ENCODE data around the gene STOX2.

DNA sequence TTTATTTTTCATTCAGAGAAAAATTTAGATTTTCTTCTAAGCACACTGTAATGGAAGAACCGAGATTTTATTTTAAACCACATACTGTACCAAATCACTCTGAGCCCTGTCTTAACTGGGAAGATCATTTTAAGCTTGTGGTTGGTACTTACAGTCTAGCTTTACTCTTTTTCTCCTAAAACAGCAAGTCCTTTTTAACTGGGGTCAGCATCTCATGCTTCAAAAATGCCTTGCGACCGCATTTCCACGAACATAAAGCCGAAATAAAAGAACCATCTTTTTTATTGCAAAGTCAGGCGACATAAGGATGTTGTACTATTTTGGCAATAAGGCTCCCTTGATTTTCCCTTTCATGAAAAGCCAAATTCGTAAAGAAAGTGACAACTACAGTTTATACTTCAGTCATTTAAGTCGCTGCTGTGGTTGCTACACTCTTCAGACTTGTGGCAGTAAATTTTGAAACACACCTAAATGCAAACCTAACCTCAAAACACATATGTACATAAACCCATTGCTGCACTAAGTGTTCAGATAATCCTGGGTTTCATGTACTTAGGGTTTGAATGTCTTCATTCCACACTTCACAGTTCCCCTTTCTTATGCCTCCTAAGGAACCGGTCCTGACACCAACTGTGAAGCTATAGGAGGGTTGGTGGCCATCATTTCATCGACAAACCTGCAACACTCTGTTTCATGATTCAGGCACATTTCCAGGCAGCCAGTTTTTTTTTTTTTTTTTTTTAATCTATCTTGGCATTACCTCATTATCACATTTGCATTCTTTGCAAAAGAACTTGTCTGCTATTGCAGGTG lies 3.0 kb downstream of the STOX2 start:
- TF ChIP-seq CTCF (IDR thresholded peaks at IDR 0.05) (no peak), ELF1 (IDR thresholded peaks at IDR 0.05) (no peak), RAD21 (IDR thresholded peaks at IDR 0.05; ENCODE audit: low read length) (no peak), MAX (IDR thresholded peaks at IDR 0.05; ENCODE audit: low read depth) (no peak), MXI1 (IDR thresholded peaks at IDR 0.05; ENCODE audit: low read depth, low read length) (no peak), RCOR1 (IDR thresholded peaks at IDR 0.05; ENCODE audit: low read length) (no peak)
- TF ChIP-seq, protein P1, sequence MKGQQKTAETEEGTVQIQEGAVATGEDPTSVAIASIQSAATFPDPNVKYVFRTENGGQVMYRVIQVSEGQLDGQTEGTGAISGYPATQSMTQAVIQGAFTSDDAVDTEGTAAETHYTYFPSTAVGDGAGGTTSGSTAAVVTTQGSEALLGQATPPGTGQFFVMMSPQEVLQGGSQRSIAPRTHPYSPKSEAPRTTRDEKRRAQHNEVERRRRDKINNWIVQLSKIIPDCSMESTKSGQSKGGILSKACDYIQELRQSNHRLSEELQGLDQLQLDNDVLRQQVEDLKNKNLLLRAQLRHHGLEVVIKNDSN (IDR thresholded peaks at IDR 0.05; ENCODE audit: borderline replicate concordance, low read depth): no peak

All from SK-N-SH (cell line).